HUES64 (cell line): Measurements from ENCODE around the gene BTBD9.

Source experiments
- H3K27ac ChIP-seq: 2 replicates; pipeline ENCODE4 v1.7.0; 2013; ENCODE audit warnings: low read depth, low read length, inconsistent platforms
- H3K27me3 ChIP-seq: 2 replicates; pipeline ENCODE4 v1.6.1; 2013; ENCODE audit warnings: mild to moderate bottlenecking, low read length; ENCODE audit not compliant: insufficient read depth
- H3K36me3 ChIP-seq: 2 replicates; pipeline ENCODE4 v1.6.1; 2013; ENCODE audit warnings: mild to moderate bottlenecking, low read length; ENCODE audit not compliant: insufficient read depth
- H3K4me1 ChIP-seq: 2 replicates; pipeline ENCODE4 v1.6.1; 2013; ENCODE audit warnings: mild to moderate bottlenecking, low read length, moderate library complexity; ENCODE audit not compliant: insufficient read depth
- H3K4me3 ChIP-seq: 2 replicates; pipeline ENCODE4 v1.5.1; 2013; ENCODE audit warnings: mild to moderate bottlenecking, low read length, moderate library complexity
- H3K9ac ChIP-seq: 2 replicates; pipeline ENCODE4 v1.6.1; 2013; ENCODE audit warnings: mild to moderate bottlenecking, low read depth, low read length
- H3K9me3 ChIP-seq: 2 replicates; pipeline ENCODE4 v1.6.1; 2013; ENCODE audit warnings: low read depth, low read length; ENCODE audit not compliant: insufficient read depth
- WGBS: fragments of 150-250, 120-280 bp; methylation state at CpG from one replicate; pipeline ENCODE4 v1.1.7; 2013; ENCODE audit warnings: missing lambda C conversion rate; 5-methylcytosine and 5-hydroxymethylcytosine counted together

The BTBD9 gene

DNA sequence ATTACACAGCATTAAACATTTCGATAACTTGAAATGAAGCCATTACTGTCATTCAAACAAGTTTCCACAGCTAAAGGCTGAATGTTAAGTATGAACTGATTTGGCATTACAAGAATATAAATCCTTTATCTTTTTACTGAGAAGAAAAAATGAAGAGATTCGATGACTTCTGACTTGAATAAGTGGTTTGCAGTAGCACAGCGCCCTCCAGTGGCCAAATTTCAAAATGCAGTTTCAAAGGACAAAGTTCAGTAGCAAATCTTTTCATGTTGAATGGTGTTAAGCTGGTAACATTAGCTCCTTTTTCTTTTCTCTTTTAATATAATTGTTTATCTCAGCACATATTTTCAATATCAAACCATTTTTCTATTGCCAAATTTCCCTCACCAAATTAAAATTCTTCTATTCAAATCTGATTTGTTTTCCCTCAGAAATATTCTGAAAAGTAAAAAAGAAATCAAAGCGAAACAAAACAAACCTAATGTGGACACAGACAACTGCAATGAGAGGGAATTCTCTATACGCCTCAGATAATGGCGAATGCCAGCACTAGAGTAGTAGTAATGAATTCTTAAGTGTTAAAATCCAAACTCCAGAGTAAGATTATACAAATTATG lies 145.7 kb downstream of the BTBD9 start:
- 31% methylated on average over 4 of the region's 6 CpGs for WGBS
- no peak overlapping the region for H3K9ac ChIP-seq
- H3K36me3 ChIP-seq: no peaks in the 10 kb centered on the region
- no peak overlapping the region for H3K4me3 ChIP-seq
- peaks cover 9% of the 10 kb centered on the region for H3K4me1 ChIP-seq
- no peak overlapping the region for H3K27ac ChIP-seq
- no peaks in the 10 kb centered on the region for H3K9me3 ChIP-seq
- H3K27me3 ChIP-seq: no peaks in the 10 kb centered on the region

DNA sequence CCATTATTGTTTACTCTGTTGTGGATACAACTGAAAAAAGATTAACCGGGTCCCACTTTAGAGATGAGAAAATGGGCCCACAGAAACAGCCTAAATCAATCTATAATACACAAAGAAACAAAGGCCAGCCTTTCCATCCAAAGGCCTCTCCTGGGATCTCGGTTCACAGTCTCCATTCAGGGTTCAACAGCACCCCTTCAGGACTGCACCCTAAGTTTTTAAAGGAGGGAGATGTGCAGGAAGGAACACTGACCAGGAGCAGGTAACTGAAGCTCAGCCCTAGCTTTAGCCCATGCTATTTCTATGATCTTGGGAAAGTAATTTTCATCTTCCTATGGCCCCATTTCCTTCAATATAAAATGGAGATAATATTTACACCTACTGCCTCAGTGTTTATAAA lies 147.7 kb downstream of the BTBD9 start:
- Histone ChIP-seq H3K9ac (no peak overlapping the region), H3K4me1 (peaks cover 9% of the 10 kb centered on the region), H3K27ac (no peak overlapping the region), H3K4me3 (no peak overlapping the region), H3K27me3 (no peaks in the 10 kb centered on the region), H3K9me3 (no peaks in the 10 kb centered on the region), H3K36me3 (no peaks in the 10 kb centered on the region)
- 100% methylated on average over 2 of the region's 2 CpGs for WGBS

DNA sequence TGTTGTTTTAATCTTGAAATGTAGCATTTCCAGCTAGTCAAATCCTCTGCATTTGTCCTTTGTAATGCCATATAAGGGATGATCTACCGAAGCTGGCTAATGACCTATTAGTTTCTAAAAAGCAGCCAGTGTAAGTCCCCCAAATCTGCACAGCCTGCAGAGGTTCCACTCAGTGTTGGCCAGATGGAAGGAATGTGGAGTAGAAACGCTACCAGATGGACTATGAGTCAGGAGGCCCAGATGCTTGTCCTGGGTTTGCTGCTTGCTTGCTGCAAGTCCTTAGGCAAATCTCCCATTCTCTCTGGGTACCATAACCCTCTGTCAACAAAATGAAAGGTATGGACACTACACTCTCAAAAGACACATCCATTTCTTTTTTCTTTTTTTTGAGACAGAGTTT lies 149.8 kb downstream of the BTBD9 start:
- H3K4me1 ChIP-seq: peaks cover 9% of the 10 kb centered on the region
- H3K9me3 ChIP-seq: no peaks in the 10 kb centered on the region
- no peak overlapping the region for H3K4me3 ChIP-seq
- no peaks in the 10 kb centered on the region for H3K27me3 ChIP-seq
- H3K9ac ChIP-seq: no peak overlapping the region
- WGBS: 89% methylated on average over 2 of the region's 2 CpGs
- no peak overlapping the region for H3K27ac ChIP-seq
- no peaks in the 10 kb centered on the region for H3K36me3 ChIP-seq

- 95% methylated on average over 6 of the region's 7 CpGs for WGBS
- Histone ChIP-seq H3K9me3 (no peaks in the 10 kb centered on the region), H3K9ac (no peak overlapping the region), H3K36me3 (no peaks in the 10 kb centered on the region), H3K27me3 (no peaks in the 10 kb centered on the region), H3K4me1 (no peaks in the 10 kb centered on the region), H3K27ac (no peak overlapping the region), H3K4me3 (no peak overlapping the region)
These were observed 152.3 kb downstream of the BTBD9 start for GRCh38 chr6:38487423-38487822.

- Histone ChIP-seq H3K36me3 (no peaks in the 10 kb centered on the region), H3K4me1 (peaks cover 10% of the 10 kb centered on the region), H3K9ac (no peak overlapping the region), H3K9me3 (no peaks in the 10 kb centered on the region), H3K27ac (no peak overlapping the region), H3K4me3 (no peak overlapping the region), H3K27me3 (no peaks in the 10 kb centered on the region)
- WGBS: 100% methylated on average over 1 of the region's 1 CpG
These were observed 154.2 kb downstream of the BTBD9 start for GRCh38 chr6:38485488-38485887.

DNA sequence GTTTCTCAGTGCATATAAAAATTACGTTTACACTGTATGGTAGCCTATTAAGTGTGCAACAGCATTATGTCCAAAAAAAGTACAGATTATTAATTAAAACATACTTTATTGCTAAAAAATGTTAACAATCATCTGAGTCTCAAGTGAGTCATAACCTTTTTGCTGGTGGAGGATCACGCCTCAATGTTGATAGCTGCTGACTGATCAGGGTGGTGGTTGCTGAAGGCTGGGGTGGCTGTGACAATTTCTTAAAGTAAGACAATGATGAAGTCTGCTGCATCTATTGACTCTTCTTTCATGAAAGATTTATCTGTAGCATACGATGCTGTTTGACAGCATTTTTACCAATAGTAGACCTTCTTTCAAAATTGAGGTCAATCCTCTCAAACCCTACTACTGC lies 155.1 kb downstream of the BTBD9 start:
- Histone ChIP-seq H3K27ac (no peak overlapping the region), H3K9ac (no peak overlapping the region), H3K36me3 (no peaks in the 10 kb centered on the region), H3K4me1 (peaks cover 10% of the 10 kb centered on the region), H3K9me3 (no peaks in the 10 kb centered on the region), H3K4me3 (no peak overlapping the region), H3K27me3 (no peaks in the 10 kb centered on the region)
- 95% methylated on average over 3 of the region's 3 CpGs for WGBS

- Histone ChIP-seq H3K27ac (no peak overlapping the region), H3K9ac (no peak overlapping the region), H3K4me1 (peaks cover 18% of the 10 kb centered on the region), H3K9me3 (no peaks in the 10 kb centered on the region), H3K36me3 (no peaks in the 10 kb centered on the region), H3K4me3 (no peak overlapping the region), H3K27me3 (no peaks in the 10 kb centered on the region)
- WGBS: 96% methylated on average over 2 of the region's 2 CpGs
These were observed 156.2 kb downstream of the BTBD9 start for GRCh38 chr6:38483526-38483925.

GRCh38 chr6:38482466-38482865 lies 157.3 kb downstream of the BTBD9 start:
- no peak overlapping the region for H3K4me3 ChIP-seq
- peaks cover 27% of the 10 kb centered on the region for H3K4me1 ChIP-seq
- H3K9ac ChIP-seq: no peak overlapping the region
- no peak overlapping the region for H3K27ac ChIP-seq
- no peaks in the 10 kb centered on the region for H3K9me3 ChIP-seq
- no peaks in the 10 kb centered on the region for H3K27me3 ChIP-seq
- no peaks in the 10 kb centered on the region for H3K36me3 ChIP-seq
- WGBS: no CpG with 5 or more reads among the region's 1 CpG

GRCh38 chr6:38481851-38482250 lies 157.9 kb downstream of the BTBD9 start:
- Histone ChIP-seq H3K9ac (no peak overlapping the region), H3K36me3 (no peaks in the 10 kb centered on the region), H3K27ac (no peak overlapping the region), H3K4me3 (no peak overlapping the region), H3K9me3 (no peaks in the 10 kb centered on the region), H3K4me1 (peaks cover 34% of the 10 kb centered on the region), H3K27me3 (no peaks in the 10 kb centered on the region)
- 80% methylated on average over 4 of the region's 4 CpGs for WGBS

GRCh38 chr6:38481211-38481836 lies 158.4 kb downstream of the BTBD9 start:
- Histone ChIP-seq H3K27me3 (no peaks in the 10 kb centered on the region), H3K4me1 (peaks cover 39% of the 10 kb centered on the region)

GRCh38 chr6:38480036-38480435 lies 159.7 kb downstream of the BTBD9 start:
- no peaks in the 10 kb centered on the region for H3K36me3 ChIP-seq
- H3K27ac ChIP-seq: no peak overlapping the region
- H3K4me3 ChIP-seq: no peak overlapping the region
- no peaks in the 10 kb centered on the region; the same call in 1 of the 2 replicates for H3K27me3 ChIP-seq
- peaks cover 42% of the 10 kb centered on the region for H3K4me1 ChIP-seq
- no peak overlapping the region for H3K9ac ChIP-seq
- H3K9me3 ChIP-seq: no peaks in the 10 kb centered on the region
- WGBS: 92% methylated on average over 4 of the region's 4 CpGs

More at GRCh38 chr6:38481211-38481836, 158.4 kb downstream of the BTBD9 start:
- H3K36me3 ChIP-seq: no peaks in the 10 kb centered on the region
- H3K4me3 ChIP-seq: no peak overlapping the region
- no peak overlapping the region for H3K9ac ChIP-seq
- 93% methylated on average over 5 of the region's 5 CpGs for WGBS
- H3K27ac ChIP-seq: no peak overlapping the region
- H3K9me3 ChIP-seq: no peaks in the 10 kb centered on the region
